GM23338 (cell line): Measurements from ENCODE around the gene SCAMP5.
A peak's percentile ranks its signal among the peaks of the same experiment; 100 is the strongest.

ENCODE experiments used
- CREB1 ChIP-seq: fragments of 250-450 bp; sonication (Bioruptor Pico); IDR thresholded peaks from 2 replicates; pipeline ENCODE4 v1.5.0; 2020; ENCODE audit warnings: low read depth, mild to moderate bottlenecking, moderate library complexity
- EZH2 ChIP-seq: fragments of 200-600 bp; sonication (generic); IDR thresholded peaks from one replicate; pipeline ENCODE4 v1.8.0; 2017; ENCODE audit warnings: antibody characterized with exemption, mild to moderate bottlenecking, low read depth; ENCODE audit not compliant: unreplicated experiment
- EZH2phosphoT487 ChIP-seq: fragments of 200-600 bp; sonication (generic); IDR thresholded peaks from one replicate; pipeline ENCODE4 v1.8.1; 2018; ENCODE audit warnings: antibody characterized with exemption; ENCODE audit not compliant: unreplicated experiment
- JUNB ChIP-seq: IDR thresholded peaks from one replicate; pipeline ENCODE4 v1.6.1; 2016; ENCODE audit warnings: antibody characterized with exemption; ENCODE audit not compliant: unreplicated experiment
- NANOG ChIP-seq: IDR thresholded peaks from 2 replicates; pipeline ENCODE4 v1.6.1; 2016; ENCODE audit warnings: antibody characterized with exemption, borderline replicate concordance
- POLR2AphosphoS5 ChIP-seq: IDR thresholded peaks from 2 replicates; pipeline ENCODE4 v1.6.1; 2016; ENCODE audit warnings: antibody characterized with exemption, low read depth
- ZNF114 ChIP-seq: fragments of 250-450 bp; sonication (Bioruptor Pico); IDR thresholded peaks from 2 replicates; pipeline ENCODE4 v1.5.0; 2020; ENCODE audit warnings: mild to moderate bottlenecking, moderate library complexity
- ZNF331 ChIP-seq: fragments of 250-450 bp; sonication (Bioruptor Pico); IDR thresholded peaks from 2 replicates; pipeline ENCODE4 v1.5.0; 2020; ENCODE audit warnings: low read depth, mild to moderate bottlenecking, moderate library complexity
- TF ChIP-seq, protein P1 (sequence below), 2 experiments: fragments of 200-600 bp in 1 of 2; sonication (generic) in 1 of 2; conservative IDR thresholded peaks; 2 replicates each; pipeline versions ENCODE4 v1.5.1 to v1.6.1; 2016 to 2017; ENCODE audit warnings: antibody characterized with exemption in 2 of 2, low read depth in 2 of 2, mild to moderate bottlenecking in 2 of 2, moderate library complexity in 1 of 2
- TF ChIP-seq, protein P2 (sequence below): IDR thresholded peaks from one replicate; pipeline ENCODE4 v1.6.1; 2018; ENCODE audit warnings: antibody characterized with exemption; ENCODE audit not compliant: unreplicated experiment
- TF ChIP-seq, protein P3 (sequence below): IDR thresholded peaks from 2 replicates; pipeline ENCODE4 v1.6.1; 2016; ENCODE audit warnings: antibody characterized with exemption

DNA sequence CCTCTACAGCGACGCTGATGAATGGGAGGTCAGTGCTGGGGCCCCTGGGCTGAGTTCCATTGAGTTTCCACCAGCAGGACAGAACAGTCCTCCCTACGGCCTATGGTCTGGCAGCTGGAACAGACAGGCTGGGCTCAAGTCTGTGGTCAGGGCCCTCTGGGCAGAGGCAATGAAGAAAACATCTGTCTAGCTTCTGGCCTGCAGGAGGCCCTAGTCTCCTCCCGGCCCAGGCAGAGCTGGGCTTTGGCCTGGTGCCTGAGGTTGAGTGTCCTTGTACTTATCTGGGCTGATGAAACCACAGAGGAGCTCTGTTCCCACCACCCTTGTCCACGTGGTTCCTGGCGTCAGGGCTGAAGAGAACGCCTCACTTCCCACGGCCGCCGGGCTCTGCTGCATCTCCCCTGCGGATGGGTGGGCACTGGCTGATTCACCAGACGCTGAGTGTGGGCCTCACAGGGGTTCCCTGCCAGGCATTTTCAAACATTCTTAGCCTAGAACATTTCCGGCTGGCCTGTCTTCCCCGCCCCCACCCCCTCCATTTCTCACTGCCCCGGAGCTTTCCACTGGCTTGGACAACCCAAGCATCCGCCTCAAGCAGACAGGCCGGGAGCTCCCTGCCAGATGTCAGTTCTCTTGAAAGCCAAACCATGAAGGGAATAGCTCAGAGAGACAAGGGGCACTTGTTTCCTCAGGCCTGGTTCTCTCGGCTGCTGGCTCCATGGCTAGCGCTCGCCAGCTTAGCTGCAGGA lies 48.3 kb downstream of the SCAMP5 start:
- TF ChIP-seq, protein P1, sequence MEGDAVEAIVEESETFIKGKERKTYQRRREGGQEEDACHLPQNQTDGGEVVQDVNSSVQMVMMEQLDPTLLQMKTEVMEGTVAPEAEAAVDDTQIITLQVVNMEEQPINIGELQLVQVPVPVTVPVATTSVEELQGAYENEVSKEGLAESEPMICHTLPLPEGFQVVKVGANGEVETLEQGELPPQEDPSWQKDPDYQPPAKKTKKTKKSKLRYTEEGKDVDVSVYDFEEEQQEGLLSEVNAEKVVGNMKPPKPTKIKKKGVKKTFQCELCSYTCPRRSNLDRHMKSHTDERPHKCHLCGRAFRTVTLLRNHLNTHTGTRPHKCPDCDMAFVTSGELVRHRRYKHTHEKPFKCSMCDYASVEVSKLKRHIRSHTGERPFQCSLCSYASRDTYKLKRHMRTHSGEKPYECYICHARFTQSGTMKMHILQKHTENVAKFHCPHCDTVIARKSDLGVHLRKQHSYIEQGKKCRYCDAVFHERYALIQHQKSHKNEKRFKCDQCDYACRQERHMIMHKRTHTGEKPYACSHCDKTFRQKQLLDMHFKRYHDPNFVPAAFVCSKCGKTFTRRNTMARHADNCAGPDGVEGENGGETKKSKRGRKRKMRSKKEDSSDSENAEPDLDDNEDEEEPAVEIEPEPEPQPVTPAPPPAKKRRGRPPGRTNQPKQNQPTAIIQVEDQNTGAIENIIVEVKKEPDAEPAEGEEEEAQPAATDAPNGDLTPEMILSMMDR (conservative IDR thresholded peaks at IDR 0.05; ENCODE audit: low read depth in 2 of 2), result peak in 1 of 2 experiments; percentile 13; a peak in 1 of 4 replicates
- TF ChIP-seq, protein P2, sequence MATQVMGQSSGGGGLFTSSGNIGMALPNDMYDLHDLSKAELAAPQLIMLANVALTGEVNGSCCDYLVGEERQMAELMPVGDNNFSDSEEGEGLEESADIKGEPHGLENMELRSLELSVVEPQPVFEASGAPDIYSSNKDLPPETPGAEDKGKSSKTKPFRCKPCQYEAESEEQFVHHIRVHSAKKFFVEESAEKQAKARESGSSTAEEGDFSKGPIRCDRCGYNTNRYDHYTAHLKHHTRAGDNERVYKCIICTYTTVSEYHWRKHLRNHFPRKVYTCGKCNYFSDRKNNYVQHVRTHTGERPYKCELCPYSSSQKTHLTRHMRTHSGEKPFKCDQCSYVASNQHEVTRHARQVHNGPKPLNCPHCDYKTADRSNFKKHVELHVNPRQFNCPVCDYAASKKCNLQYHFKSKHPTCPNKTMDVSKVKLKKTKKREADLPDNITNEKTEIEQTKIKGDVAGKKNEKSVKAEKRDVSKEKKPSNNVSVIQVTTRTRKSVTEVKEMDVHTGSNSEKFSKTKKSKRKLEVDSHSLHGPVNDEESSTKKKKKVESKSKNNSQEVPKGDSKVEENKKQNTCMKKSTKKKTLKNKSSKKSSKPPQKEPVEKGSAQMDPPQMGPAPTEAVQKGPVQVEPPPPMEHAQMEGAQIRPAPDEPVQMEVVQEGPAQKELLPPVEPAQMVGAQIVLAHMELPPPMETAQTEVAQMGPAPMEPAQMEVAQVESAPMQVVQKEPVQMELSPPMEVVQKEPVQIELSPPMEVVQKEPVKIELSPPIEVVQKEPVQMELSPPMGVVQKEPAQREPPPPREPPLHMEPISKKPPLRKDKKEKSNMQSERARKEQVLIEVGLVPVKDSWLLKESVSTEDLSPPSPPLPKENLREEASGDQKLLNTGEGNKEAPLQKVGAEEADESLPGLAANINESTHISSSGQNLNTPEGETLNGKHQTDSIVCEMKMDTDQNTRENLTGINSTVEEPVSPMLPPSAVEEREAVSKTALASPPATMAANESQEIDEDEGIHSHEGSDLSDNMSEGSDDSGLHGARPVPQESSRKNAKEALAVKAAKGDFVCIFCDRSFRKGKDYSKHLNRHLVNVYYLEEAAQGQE, result no peak
- TF ChIP-seq ZNF114, result no peak
- TF ChIP-seq JUNB, result no peak
- no peak for TF ChIP-seq POLR2AphosphoS5
- TF ChIP-seq CREB1 (CRISPR knock-in tag), result no peak
- no peak for TF ChIP-seq EZH2
- no peak for TF ChIP-seq EZH2phosphoT487
- no peak for TF ChIP-seq ZNF331
- TF ChIP-seq, protein P3, sequence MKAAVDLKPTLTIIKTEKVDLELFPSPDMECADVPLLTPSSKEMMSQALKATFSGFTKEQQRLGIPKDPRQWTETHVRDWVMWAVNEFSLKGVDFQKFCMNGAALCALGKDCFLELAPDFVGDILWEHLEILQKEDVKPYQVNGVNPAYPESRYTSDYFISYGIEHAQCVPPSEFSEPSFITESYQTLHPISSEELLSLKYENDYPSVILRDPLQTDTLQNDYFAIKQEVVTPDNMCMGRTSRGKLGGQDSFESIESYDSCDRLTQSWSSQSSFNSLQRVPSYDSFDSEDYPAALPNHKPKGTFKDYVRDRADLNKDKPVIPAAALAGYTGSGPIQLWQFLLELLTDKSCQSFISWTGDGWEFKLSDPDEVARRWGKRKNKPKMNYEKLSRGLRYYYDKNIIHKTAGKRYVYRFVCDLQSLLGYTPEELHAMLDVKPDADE, result no peak
- TF ChIP-seq NANOG, result no peak
